T-helper 22 cell (primary cell): Measurements from ENCODE around the gene GNAL.

Experiments used
- DNase-seq: peaks from one replicate; pipeline ENCODE4 v3.0.0-alpha.2; 2020; ENCODE audit warnings: low read depth

Gene GNAL

GRCh38 chr18:11808001-11808855, 119.2 kb downstream of the GNAL start:
- no peak for DNase-seq

- no peak for DNase-seq
These were observed 120.8 kb downstream of the GNAL start for GRCh38 chr18:11809895-11810294.

GRCh38 chr18:11810379-11810778, 121.3 kb downstream of the GNAL start:
- no peak for DNase-seq

GRCh38 chr18:11811009-11811408, 121.9 kb downstream of the GNAL start:
- no peak for DNase-seq

GRCh38 chr18:11817229-11817628, 128.2 kb downstream of the GNAL start:
- DNase-seq = no peak

GRCh38 chr18:11818486-11819203, 129.6 kb downstream of the GNAL start:
- DNase-seq = no peak

- DNase-seq = no peak
These were observed 130.9 kb downstream of the GNAL start for GRCh38 chr18:11819938-11820337.

- DNase-seq = no peak
These were observed 131.6 kb downstream of the GNAL start for GRCh38 chr18:11820697-11821096.

- DNase-seq = no peak
These were observed 132.1 kb downstream of the GNAL start for GRCh38 chr18:11821208-11821607.

- no peak for DNase-seq
These were observed 132.7 kb downstream of the GNAL start for GRCh38 chr18:11821643-11822237.

GRCh38 chr18:11823545-11823944, 134.5 kb downstream of the GNAL start:
- no peak for DNase-seq

GRCh38 chr18:11826836-11827235, 137.8 kb downstream of the GNAL start:
- no peak for DNase-seq

- no peak for DNase-seq
These were observed 139.8 kb downstream of the GNAL start for GRCh38 chr18:11828786-11829432.

GRCh38 chr18:11830585-11830984, 141.5 kb downstream of the GNAL start:
- no peak for DNase-seq

GRCh38 chr18:11831921-11832320, 142.9 kb downstream of the GNAL start:
- no peak for DNase-seq

GRCh38 chr18:11834772-11835171, 145.7 kb downstream of the GNAL start:
- no peak for DNase-seq

GRCh38 chr18:11839556-11839955, 150.5 kb downstream of the GNAL start:
- no peak for DNase-seq

GRCh38 chr18:11840493-11840892, 151.4 kb downstream of the GNAL start:
- DNase-seq = no peak

- DNase-seq = no peak
These were observed 153.5 kb downstream of the GNAL start for GRCh38 chr18:11842562-11842961.

- DNase-seq = no peak
These were observed 155.4 kb downstream of the GNAL start for GRCh38 chr18:11844436-11844835.

- no peak for DNase-seq
These were observed 156.6 kb downstream of the GNAL start for GRCh38 chr18:11845654-11846053.

GRCh38 chr18:11847811-11848210, 158.7 kb downstream of the GNAL start:
- no peak for DNase-seq

- DNase-seq = no peak
These were observed 160.2 kb downstream of the GNAL start for GRCh38 chr18:11849279-11849678.
